ENCODE measurements around the gene FLYWCH1. TPM values are rescaled to one million over a fixed set of nuclear protein-coding genes. Genes with fewer than 3 reads are reported as not detected.

Gene FLYWCH1
- total and polyA plus RNA-seq, 2 donors (not counting 3 experiments of a cell fraction or from before 2014, with no cell fraction given), result 32.0 to 51.2 TPM

GRCh38 chr16:2933136-2933535, 21.4 kb downstream of the FLYWCH1 start:
- no TSS peak for BruUV-seq (replicated peaks)
- no peaks in the 10 kb centered on the region for H3K27me3 ChIP-seq (ENCODE audit: control insufficient read depth in 2 of 2, insufficient read depth in 2 of 2, low read length in 2 of 2)
- ChIA-PET POLR2A (no interaction called here), CTCF (no interaction called here)
- H3K9ac ChIP-seq (replicated peaks; ENCODE audit: extremely low read depth, insufficient read depth, low read length), result no peak overlapping the region
- H4K20me1 ChIP-seq (replicated peaks; ENCODE audit: control insufficient read depth, extremely low read depth, insufficient read depth, low read length), result no peaks in the 10 kb centered on the region
- H3K4me2 ChIP-seq (ENCODE audit: insufficient read depth, low read length), result no peak overlapping the region
- intact Hi-C loops (cut with micrococcal nuclease), result no loop called here
- TF ChIP-seq POLR2AphosphoS5 (IDR thresholded peaks at IDR 0.05; ENCODE audit: insufficient read depth, low read depth, low read length), result no peak
- TF ChIP-seq GATA2 (IDR thresholded peaks at IDR 0.05; ENCODE audit: insufficient read depth, insufficient read length, low read depth, low read length), result no peak
- TF ChIP-seq FOS (IDR thresholded peaks at IDR 0.05; ENCODE audit: borderline replicate concordance, insufficient read depth, low read length), result no peak
- TF ChIP-seq CTCF (IDR thresholded peaks at IDR 0.05; ENCODE audit: extremely low read depth in 1 of 2, insufficient read depth in 1 of 2, low read depth in 1 of 2, low read length in 2 of 2), result no peak
- no peak for TF ChIP-seq MAX (IDR thresholded peaks at IDR 0.05; ENCODE audit: insufficient read depth, insufficient read length)
- no peak for TF ChIP-seq MYC (IDR thresholded peaks at IDR 0.05; ENCODE audit: low read depth, low read length)
- no peak for TF ChIP-seq JUN (IDR thresholded peaks at IDR 0.05; ENCODE audit: borderline replicate concordance, insufficient read depth, insufficient read length, low read depth)
- TF ChIP-seq POLR2A (IDR thresholded peaks at IDR 0.05; ENCODE audit: low read depth, low read length), result no peak
- TF ChIP-seq EZH2 (IDR thresholded peaks at IDR 0.05; ENCODE audit: borderline replicate concordance, low read depth, low read length, severe bottlenecking), result no peak
- no peaks in the 10 kb centered on the region for H3K9me3 ChIP-seq (replicated peaks; ENCODE audit: control insufficient read depth, insufficient read depth, low read length)
- peaks cover 0 to 34% of the 10 kb centered on the region in 2 experiments for H3K36me3 ChIP-seq (ENCODE audit: control insufficient read depth in 2 of 2, extremely low read depth in 1 of 2, insufficient read depth in 2 of 2, low read length in 2 of 2)
- H3K79me2 ChIP-seq (ENCODE audit: control insufficient read depth, insufficient read depth, low read length), result no peaks in the 10 kb centered on the region
- DNase-seq (ENCODE audit: low read depth, low spot score) (no peak), FAIRE-seq (no peak)
- H3K27ac ChIP-seq (ENCODE audit: insufficient read depth, low read depth, low read length), result no peak overlapping the region
- H3K9me1 ChIP-seq (replicated peaks; ENCODE audit: control insufficient read depth, extremely low read depth, insufficient read depth, low read length), result no peaks in the 10 kb centered on the region
- no peak overlapping the region for H2AFZ ChIP-seq (ENCODE audit: low read depth, low read length)
- dilution Hi-C loops (cut with MboI; ENCODE audit: extremely low pct_ligation_motif_present, low sequenced_read_pairs), result no loop called here
- H3K4me1 ChIP-seq (ENCODE audit: control insufficient read depth, extremely low read depth, insufficient read depth, low read length), result no peaks in the 10 kb centered on the region
- no peak overlapping the region for H3K4me3 ChIP-seq (replicated peaks in 1 of 3; ENCODE audit: insufficient read depth in 1 of 3, low read depth in 1 of 3, low read length in 3 of 3)

Measured in endothelial cell of umbilical vein (primary cell).